ENCODE data around the gene MUC5AC.

GRCh38 chr11:1134848-1135445 lies 22.8 kb upstream of the MUC5AC start:
- TF ChIP-seq GLI4 (CRISPR knock-in tag; IDR thresholded peaks at IDR 0.05; ENCODE audit: borderline replicate concordance) (no peak), FOXM1 (CRISPR knock-in tag; IDR thresholded peaks at IDR 0.05) (no peak), GATA4 (IDR thresholded peaks at IDR 0.05; ENCODE audit: borderline replicate concordance, low read depth) (no peak), TARDBP (CRISPR knock-in tag; IDR thresholded peaks at IDR 0.05) (no peak), ZNF138 (CRISPR knock-in tag; IDR thresholded peaks at IDR 0.05; ENCODE audit: low read depth) (no peak), ASH2L (IDR thresholded peaks at IDR 0.05; ENCODE audit: insufficient read length, low read depth, low read length) (no peak), HNF1A (IDR thresholded peaks at IDR 0.05; ENCODE audit: low read depth) (no peak), HNF1A (CRISPR knock-in tag; IDR thresholded peaks at IDR 0.05; ENCODE audit: borderline replicate concordance) (no peak), LRRFIP1 (CRISPR knock-in tag; conservative IDR thresholded peaks at IDR 0.05) (no peak)

Data from HepG2 (cell line).